Panc1 (cell line): Measurements from ENCODE around the gene CCDC51. TPM values are rescaled to one million over a fixed set of nuclear protein-coding genes. Genes with fewer than 3 reads are reported as not detected.

Experiments
- ATAC-seq: fragments of 200-7000 bp; cut with Tn5 transposase; 2 replicates; pipeline ENCODE4 v1.9.1; 2020; ENCODE audit warnings: mild to moderate bottlenecking, moderate library complexity
- BruUV-seq: library from RNA; stranded (reverse); fragments of 400-500 nt; replicated peaks from 2 replicates; lab custom pipeline; 2021; lab: Mats Ljungman, UMichigan
- CTCF ChIA-PET: fragments of 300-600 bp; sonication (Branson Sonifier 250); formaldehyde crosslinking; loops from one replicate; lab custom pipeline; 2022; ENCODE audit warnings: antibody characterized with exemption; lab: Charles Lee
- POLR2A ChIA-PET: fragments of 300-600 bp; sonication (Branson Sonifier 250); formaldehyde crosslinking; loops from one replicate; lab custom pipeline; 2022; ENCODE audit warnings: antibody characterized with exemption; lab: Charles Lee
- DNase-seq: peaks from one replicate; pipeline ENCODE4 v3.0.0-alpha.2; 2010; ENCODE audit warnings: low read depth, low spot score
- H3K27ac ChIP-seq: 2 replicates; pipeline ENCODE4 v1.5.1; 2011; ENCODE audit warnings: mild to moderate bottlenecking, low read length, inconsistent platforms
- H3K27me3 ChIP-seq: fragments of 200-500 bp; sonication (Bioruptor generic); 2 replicates; pipeline ENCODE4 v1.6.0; 2014; ENCODE audit warnings: low read length, inconsistent platforms; ENCODE audit not compliant: control insufficient read depth, insufficient read depth
- H3K36me3 ChIP-seq: fragments of 200-500 bp; sonication (Bioruptor generic); 2 replicates; pipeline ENCODE4 v1.5.1; 2014; ENCODE audit warnings: inconsistent platforms, mild to moderate bottlenecking, low read length, moderate library complexity; ENCODE audit not compliant: control insufficient read depth, insufficient read depth
- H3K4me1 ChIP-seq: 2 replicates; pipeline ENCODE4 v1.5.1; 2011; ENCODE audit warnings: inconsistent platforms, mild to moderate bottlenecking, low read length, moderate library complexity; ENCODE audit not compliant: control insufficient read depth, insufficient read depth
- H3K4me3 ChIP-seq, 2 experiments: 2 replicates each; pipeline ENCODE4 v1.5.1; 2011 to 2012; ENCODE audit warnings: low read depth in 2 of 2, low read length in 2 of 2, mild to moderate bottlenecking in 2 of 2, inconsistent platforms in 1 of 2, moderate library complexity in 1 of 2
- H3K9me3 ChIP-seq: fragments of 200-500 bp; sonication (Bioruptor generic); 2 replicates; pipeline ENCODE4 v1.5.1; 2014; ENCODE audit warnings: low read depth, mild to moderate bottlenecking, inconsistent platforms, low read length, moderate library complexity; ENCODE audit not compliant: control insufficient read depth, insufficient read depth
- POLR2AphosphoS5 ChIP-seq: IDR thresholded peaks from 2 replicates; pipeline ENCODE4 v1.6.1; 2012; ENCODE audit warnings: mild to moderate bottlenecking, low read depth, low read length, moderate library complexity
- SIN3A ChIP-seq: IDR thresholded peaks from 2 replicates; pipeline ENCODE4 v1.6.1; 2012; ENCODE audit warnings: low read depth, mild to moderate bottlenecking, low read length, moderate library complexity, borderline replicate concordance; ENCODE audit not compliant: insufficient read depth
- TCF7L2 ChIP-seq: IDR thresholded peaks from 2 replicates; pipeline ENCODE4 v1.6.1; 2011; ENCODE audit warnings: mild to moderate bottlenecking, low read depth, low read length, inconsistent platforms
- in situ Hi-C: cut with HindIII; loops from 2 replicates; pipeline ENCODE4 v1.10.0; 2016; ENCODE audit warnings: low sequenced_read_pairs, low pct_unique_long_range_greater_than_20kb
- intact Hi-C: fragments of 100-400 bp; cut with micrococcal nuclease; formaldehyde crosslinking; loops from one replicate; pipeline ENCODE4 v1.10.0; 2022; ENCODE audit not compliant: unreplicated experiment
- total RNA-seq: library from RNA; stranded (reverse); gene quantifications from one replicate; pipeline ENCODE4 v1.2.1, GENCODE V29; 2021; ENCODE audit not compliant: unreplicated experiment
- TF ChIP-seq, protein P1 (sequence below), 2 experiments: IDR thresholded peaks; 2 replicates each; pipeline ENCODE4 v1.6.1; 2011 to 2012; ENCODE audit warnings: low read depth in 2 of 2, control low read depth in 1 of 2, low read length in 1 of 2, mild to moderate bottlenecking in 1 of 2, moderate library complexity in 1 of 2; ENCODE audit not compliant: insufficient read depth in 1 of 2
- TF ChIP-seq, protein P2 (sequence below): fragments of 450-650 bp; IDR thresholded peaks from 2 replicates; pipeline ENCODE4 v1.5.1; 2017; ENCODE audit warnings: mild to moderate bottlenecking

CCDC51 gene
- total RNA-seq, 1 experiment from 2014 or later = 11.9 TPM

DNA sequence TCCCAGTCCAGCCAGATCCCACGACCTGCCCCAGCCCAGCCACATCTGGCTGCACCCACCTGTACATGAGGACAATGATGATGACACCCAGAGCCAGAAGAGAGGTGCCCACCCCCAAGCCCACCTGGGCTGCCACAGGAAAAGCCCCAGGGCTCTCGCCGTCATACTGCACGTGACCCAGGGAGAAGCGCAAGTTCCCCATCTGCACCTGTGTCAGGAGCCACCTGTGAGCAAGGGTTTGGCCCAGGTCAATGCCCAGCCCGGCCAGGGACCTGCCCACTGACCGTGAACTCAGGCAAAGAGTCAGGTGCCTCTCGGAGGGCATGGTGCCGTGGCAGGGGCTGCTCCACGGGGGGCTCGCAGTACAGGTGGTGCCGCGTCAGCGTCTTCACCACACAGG lies 26.3 kb downstream of the CCDC51 start:
- no peaks in the 10 kb centered on the region for H3K27me3 ChIP-seq
- no peaks in the 10 kb centered on the region for H3K9me3 ChIP-seq
- no peaks in the 10 kb centered on the region for H3K36me3 ChIP-seq
- no peak for ATAC-seq
- no peak overlapping the region for H3K27ac ChIP-seq
- ChIA-PET CTCF (interaction anchor here (0.7 kb wide), 1 partner anchor 13 kb away, joined by 3 read pairs; no protein-coding TSS in a partner anchor), POLR2A (no interaction called here)
- intact Hi-C loops (no loop called here), in situ Hi-C loops (no loop called here)
- TF ChIP-seq, protein P1, sequence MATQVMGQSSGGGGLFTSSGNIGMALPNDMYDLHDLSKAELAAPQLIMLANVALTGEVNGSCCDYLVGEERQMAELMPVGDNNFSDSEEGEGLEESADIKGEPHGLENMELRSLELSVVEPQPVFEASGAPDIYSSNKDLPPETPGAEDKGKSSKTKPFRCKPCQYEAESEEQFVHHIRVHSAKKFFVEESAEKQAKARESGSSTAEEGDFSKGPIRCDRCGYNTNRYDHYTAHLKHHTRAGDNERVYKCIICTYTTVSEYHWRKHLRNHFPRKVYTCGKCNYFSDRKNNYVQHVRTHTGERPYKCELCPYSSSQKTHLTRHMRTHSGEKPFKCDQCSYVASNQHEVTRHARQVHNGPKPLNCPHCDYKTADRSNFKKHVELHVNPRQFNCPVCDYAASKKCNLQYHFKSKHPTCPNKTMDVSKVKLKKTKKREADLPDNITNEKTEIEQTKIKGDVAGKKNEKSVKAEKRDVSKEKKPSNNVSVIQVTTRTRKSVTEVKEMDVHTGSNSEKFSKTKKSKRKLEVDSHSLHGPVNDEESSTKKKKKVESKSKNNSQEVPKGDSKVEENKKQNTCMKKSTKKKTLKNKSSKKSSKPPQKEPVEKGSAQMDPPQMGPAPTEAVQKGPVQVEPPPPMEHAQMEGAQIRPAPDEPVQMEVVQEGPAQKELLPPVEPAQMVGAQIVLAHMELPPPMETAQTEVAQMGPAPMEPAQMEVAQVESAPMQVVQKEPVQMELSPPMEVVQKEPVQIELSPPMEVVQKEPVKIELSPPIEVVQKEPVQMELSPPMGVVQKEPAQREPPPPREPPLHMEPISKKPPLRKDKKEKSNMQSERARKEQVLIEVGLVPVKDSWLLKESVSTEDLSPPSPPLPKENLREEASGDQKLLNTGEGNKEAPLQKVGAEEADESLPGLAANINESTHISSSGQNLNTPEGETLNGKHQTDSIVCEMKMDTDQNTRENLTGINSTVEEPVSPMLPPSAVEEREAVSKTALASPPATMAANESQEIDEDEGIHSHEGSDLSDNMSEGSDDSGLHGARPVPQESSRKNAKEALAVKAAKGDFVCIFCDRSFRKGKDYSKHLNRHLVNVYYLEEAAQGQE (IDR thresholded peaks at IDR 0.05; ENCODE audit: insufficient read depth in 1 of 2, low read depth in 2 of 2, low read length in 1 of 2) = no peak
- TF ChIP-seq SIN3A (no peak), POLR2AphosphoS5 (no peak), TCF7L2 (no peak)
- TF ChIP-seq, protein P2, sequence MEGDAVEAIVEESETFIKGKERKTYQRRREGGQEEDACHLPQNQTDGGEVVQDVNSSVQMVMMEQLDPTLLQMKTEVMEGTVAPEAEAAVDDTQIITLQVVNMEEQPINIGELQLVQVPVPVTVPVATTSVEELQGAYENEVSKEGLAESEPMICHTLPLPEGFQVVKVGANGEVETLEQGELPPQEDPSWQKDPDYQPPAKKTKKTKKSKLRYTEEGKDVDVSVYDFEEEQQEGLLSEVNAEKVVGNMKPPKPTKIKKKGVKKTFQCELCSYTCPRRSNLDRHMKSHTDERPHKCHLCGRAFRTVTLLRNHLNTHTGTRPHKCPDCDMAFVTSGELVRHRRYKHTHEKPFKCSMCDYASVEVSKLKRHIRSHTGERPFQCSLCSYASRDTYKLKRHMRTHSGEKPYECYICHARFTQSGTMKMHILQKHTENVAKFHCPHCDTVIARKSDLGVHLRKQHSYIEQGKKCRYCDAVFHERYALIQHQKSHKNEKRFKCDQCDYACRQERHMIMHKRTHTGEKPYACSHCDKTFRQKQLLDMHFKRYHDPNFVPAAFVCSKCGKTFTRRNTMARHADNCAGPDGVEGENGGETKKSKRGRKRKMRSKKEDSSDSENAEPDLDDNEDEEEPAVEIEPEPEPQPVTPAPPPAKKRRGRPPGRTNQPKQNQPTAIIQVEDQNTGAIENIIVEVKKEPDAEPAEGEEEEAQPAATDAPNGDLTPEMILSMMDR = no peak
- no TSS peak for BruUV-seq
- no peak for DNase-seq
- no peak overlapping the region for H3K4me3 ChIP-seq
- no peaks in the 10 kb centered on the region for H3K4me1 ChIP-seq

DNA sequence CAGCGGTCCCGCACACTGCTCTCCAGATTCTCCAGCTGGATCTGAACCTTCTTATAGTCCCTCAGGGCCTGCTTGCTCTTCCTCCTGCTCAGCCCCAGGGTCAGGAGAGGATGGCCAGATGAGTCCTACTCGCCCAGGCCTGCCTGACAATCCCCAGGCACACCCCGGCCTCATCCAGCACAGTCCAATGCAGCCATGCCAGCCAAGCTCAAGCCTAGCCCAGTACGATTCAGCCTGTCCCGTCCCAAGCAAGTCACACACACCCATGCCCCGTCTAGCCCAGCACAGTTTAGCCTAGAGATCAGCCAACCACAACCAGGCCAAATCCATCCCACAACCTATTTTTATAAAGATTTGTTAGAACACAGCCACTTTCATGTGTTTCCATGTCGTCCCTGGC lies 26.8 kb downstream of the CCDC51 start:
- no peak overlapping the region for H3K4me3 ChIP-seq
- ChIA-PET POLR2A (no interaction called here), CTCF (no interaction called here)
- DNase-seq = no peak
- in situ Hi-C loops (no loop called here), intact Hi-C loops (no loop called here)
- no peaks in the 10 kb centered on the region for H3K36me3 ChIP-seq
- H3K4me1 ChIP-seq = no peaks in the 10 kb centered on the region
- H3K27ac ChIP-seq = no peak overlapping the region
- no peaks in the 10 kb centered on the region for H3K27me3 ChIP-seq
- ATAC-seq = no peak
- H3K9me3 ChIP-seq = no peaks in the 10 kb centered on the region
- TF ChIP-seq, protein P1 (IDR thresholded peaks at IDR 0.05; ENCODE audit: insufficient read depth in 1 of 2, low read depth in 2 of 2, low read length in 1 of 2) = no peak
- TF ChIP-seq TCF7L2 (no peak), SIN3A (no peak), POLR2AphosphoS5 (no peak)
- TF ChIP-seq, protein P2 = no peak
- no TSS peak for BruUV-seq
